Fibroblast of the aortic adventitia (primary cell): ENCODE measurements around the gene C5orf24. TPM values are rescaled to one million over a fixed set of nuclear protein-coding genes. Genes with fewer than 3 reads are reported as not detected.
A peak's percentile ranks its signal among the peaks of the same experiment; 100 is the strongest.

Source experiments
- DNase-seq: peaks from one replicate; pipeline ENCODE4 v3.0.0-alpha.2; 2010; ENCODE audit warnings: low read depth
- H3K4me3 ChIP-seq: 2 replicates; pipeline ENCODE4 v1.5.1; 2011; ENCODE audit warnings: low read depth, mild to moderate bottlenecking, control low read depth, low read length, moderate library complexity
- CTCF ChIP-seq: IDR thresholded peaks from 2 replicates; pipeline ENCODE4 v1.5.1; 2011; ENCODE audit warnings: mild to moderate bottlenecking, low read length, control low read depth, inconsistent platforms; ENCODE audit not compliant: insufficient read depth
- total RNA-seq: library from RNA; depleted of rRNA; stranded (reverse); fragments of >200 nt; gene quantifications from 2 replicates; pipeline ENCODE4 v1.2.3, GENCODE V29; 2012; ENCODE audit warnings: low replicate concordance

Gene C5orf24
- total RNA-seq, 1 donor = 61.5 TPM

- no peak overlapping the region for H3K4me3 ChIP-seq
- no peak for DNase-seq
- no peak for TF ChIP-seq CTCF
These were observed 45.7 kb downstream of the C5orf24 start for GRCh38 chr5:134891473-134891872.

GRCh38 chr5:134892282-134892681, 46.5 kb downstream of the C5orf24 start:
- no peak for DNase-seq
- H3K4me3 ChIP-seq = no peak overlapping the region
- no peak for TF ChIP-seq CTCF

GRCh38 chr5:134892926-134893325, 47.2 kb downstream of the C5orf24 start:
- DNase-seq = no peak
- no peak overlapping the region for H3K4me3 ChIP-seq
- no peak for TF ChIP-seq CTCF

- DNase-seq = no peak
- H3K4me3 ChIP-seq = no peak overlapping the region
- TF ChIP-seq CTCF = no peak
These were observed 48.2 kb downstream of the C5orf24 start for GRCh38 chr5:134893748-134894505.

GRCh38 chr5:134902071-134902801, 56.5 kb downstream of the C5orf24 start:
- TF ChIP-seq CTCF = no peak
- peak; percentile 14 for DNase-seq
- H3K4me3 ChIP-seq = no peak overlapping the region

GRCh38 chr5:134904610-134905245, 59.0 kb downstream of the C5orf24 start, which contains the start of gene PCBD2:
Gene PCBD2, plus strand, starts transcription at chr5:134905131. Its CDS starts 9 bp downstream, at chr5:134905140.
- peak; percentile 86 for TF ChIP-seq CTCF
- H3K4me3 ChIP-seq = peak within 1 kb of the TSS; percentile 79
- DNase-seq = peak; percentile 83
